Testis (tissue), 2 donors: ENCODE data around the gene KCNA5.

Experiments used
- POLR2A ChIP-seq: fragments of 450-650 bp; IDR thresholded peaks from one replicate; pipeline ENCODE4 v1.6.1; 2017; ENCODE audit warnings: antibody characterized with exemption, mild to moderate bottlenecking, moderate library complexity
- TF ChIP-seq, protein P1 (sequence below), 3 experiments: fragments of 450-650 bp in 2 of 3; fragments of 200-600 bp in 1 of 3; sonication (generic) in 1 of 3; IDR thresholded peaks; one replicate each; pipeline ENCODE4 v1.5.1; 2016 to 2019; ENCODE audit warnings: antibody characterized with exemption in 3 of 3, mild to moderate bottlenecking in 2 of 3, moderate library complexity in 1 of 3

DNA sequence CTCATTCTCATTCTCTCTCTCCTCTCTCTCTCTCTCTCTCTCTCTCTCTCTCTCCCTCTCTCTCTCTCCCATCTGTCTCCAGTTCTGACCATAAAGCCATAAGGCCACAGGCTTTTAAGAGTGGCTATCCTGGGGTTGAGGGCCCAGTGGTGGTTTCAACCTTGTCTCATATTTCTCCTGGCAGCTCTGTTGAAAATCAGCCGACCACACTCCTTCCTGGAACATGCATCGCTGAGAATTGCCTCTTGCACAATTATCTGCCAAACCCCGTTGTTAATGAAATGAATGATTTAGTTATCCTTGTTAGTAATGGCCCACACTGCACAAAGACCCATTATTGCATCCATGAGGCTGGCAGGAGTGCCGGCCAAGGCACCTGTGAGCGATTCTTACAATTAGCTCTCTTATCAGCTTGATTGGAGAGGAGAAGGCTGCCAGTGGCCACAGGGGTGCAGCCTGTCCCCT lies 30.4 kb upstream of the KCNA5 start:
- TF ChIP-seq, protein P1, sequence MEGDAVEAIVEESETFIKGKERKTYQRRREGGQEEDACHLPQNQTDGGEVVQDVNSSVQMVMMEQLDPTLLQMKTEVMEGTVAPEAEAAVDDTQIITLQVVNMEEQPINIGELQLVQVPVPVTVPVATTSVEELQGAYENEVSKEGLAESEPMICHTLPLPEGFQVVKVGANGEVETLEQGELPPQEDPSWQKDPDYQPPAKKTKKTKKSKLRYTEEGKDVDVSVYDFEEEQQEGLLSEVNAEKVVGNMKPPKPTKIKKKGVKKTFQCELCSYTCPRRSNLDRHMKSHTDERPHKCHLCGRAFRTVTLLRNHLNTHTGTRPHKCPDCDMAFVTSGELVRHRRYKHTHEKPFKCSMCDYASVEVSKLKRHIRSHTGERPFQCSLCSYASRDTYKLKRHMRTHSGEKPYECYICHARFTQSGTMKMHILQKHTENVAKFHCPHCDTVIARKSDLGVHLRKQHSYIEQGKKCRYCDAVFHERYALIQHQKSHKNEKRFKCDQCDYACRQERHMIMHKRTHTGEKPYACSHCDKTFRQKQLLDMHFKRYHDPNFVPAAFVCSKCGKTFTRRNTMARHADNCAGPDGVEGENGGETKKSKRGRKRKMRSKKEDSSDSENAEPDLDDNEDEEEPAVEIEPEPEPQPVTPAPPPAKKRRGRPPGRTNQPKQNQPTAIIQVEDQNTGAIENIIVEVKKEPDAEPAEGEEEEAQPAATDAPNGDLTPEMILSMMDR (IDR thresholded peaks at IDR 0.05): no peak
- TF ChIP-seq POLR2A: no peak
